GM10266 (cell line): Measurements from ENCODE around the gene DIP2C.

ENCODE experiments used
- DNase-seq: peaks from one replicate; pipeline ENCODE4 v3.0.0; 2012; ENCODE audit errors: extremely low spot score
- CTCF ChIP-seq: IDR thresholded peaks from 2 replicates; pipeline ENCODE4 v1.5.1; 2012; ENCODE audit warnings: mild to moderate bottlenecking, low read depth; ENCODE audit not compliant: control insufficient read depth, insufficient read depth; ENCODE audit errors: missing control alignments

DIP2C gene

GRCh38 chr10:581776-582330 is 107.6 kb downstream of the DIP2C start:
- no peak for DNase-seq
- no peak for TF ChIP-seq CTCF

GRCh38 chr10:580778-581177 is 108.7 kb downstream of the DIP2C start:
- TF ChIP-seq CTCF = no peak
- DNase-seq = no peak

- no peak for TF ChIP-seq CTCF
- no peak for DNase-seq
These were observed 113.4 kb downstream of the DIP2C start for GRCh38 chr10:576130-576465.

- DNase-seq = no peak
- TF ChIP-seq CTCF = no peak
These were observed 113.9 kb downstream of the DIP2C start for GRCh38 chr10:575402-576129.

GRCh38 chr10:572696-573095 is 116.8 kb downstream of the DIP2C start:
- TF ChIP-seq CTCF = no peak
- no peak for DNase-seq

GRCh38 chr10:571688-572451 is 117.6 kb downstream of the DIP2C start:
- no peak for TF ChIP-seq CTCF

GRCh38 chr10:571166-571565 is 118.3 kb downstream of the DIP2C start:
- DNase-seq = no peak
- TF ChIP-seq CTCF = no peak

More at GRCh38 chr10:571688-572451, 117.6 kb downstream of the DIP2C start:
- no peak for DNase-seq
